T47D (cell line): Measurements from ENCODE around the gene ZNF549.
"Not testable (repeated sequence)": the region's sequence is repeated elsewhere in the genome, so short reads cannot be mapped to it uniquely, and the experiment has no call there.

ENCODE experiments used
- DNase-seq, 2 experiments: peaks; one replicate each; pipeline versions ENCODE4 v3.0.0 to v3.0.0-alpha.2; 2011 to 2012; ENCODE audit warnings: low read depth in 1 of 2, low spot score in 1 of 2
- JUND ChIP-seq: IDR thresholded peaks from 2 replicates; pipeline ENCODE4 v1.6.1; 2012; ENCODE audit warnings: low read depth
- in situ Hi-C: cut with HindIII; loops from 2 replicates; pipeline ENCODE4 v1.10.0; 2016; ENCODE audit warnings: low sequenced_read_pairs, low pct_unique_long_range_greater_than_20kb

Gene ZNF549

DNA sequence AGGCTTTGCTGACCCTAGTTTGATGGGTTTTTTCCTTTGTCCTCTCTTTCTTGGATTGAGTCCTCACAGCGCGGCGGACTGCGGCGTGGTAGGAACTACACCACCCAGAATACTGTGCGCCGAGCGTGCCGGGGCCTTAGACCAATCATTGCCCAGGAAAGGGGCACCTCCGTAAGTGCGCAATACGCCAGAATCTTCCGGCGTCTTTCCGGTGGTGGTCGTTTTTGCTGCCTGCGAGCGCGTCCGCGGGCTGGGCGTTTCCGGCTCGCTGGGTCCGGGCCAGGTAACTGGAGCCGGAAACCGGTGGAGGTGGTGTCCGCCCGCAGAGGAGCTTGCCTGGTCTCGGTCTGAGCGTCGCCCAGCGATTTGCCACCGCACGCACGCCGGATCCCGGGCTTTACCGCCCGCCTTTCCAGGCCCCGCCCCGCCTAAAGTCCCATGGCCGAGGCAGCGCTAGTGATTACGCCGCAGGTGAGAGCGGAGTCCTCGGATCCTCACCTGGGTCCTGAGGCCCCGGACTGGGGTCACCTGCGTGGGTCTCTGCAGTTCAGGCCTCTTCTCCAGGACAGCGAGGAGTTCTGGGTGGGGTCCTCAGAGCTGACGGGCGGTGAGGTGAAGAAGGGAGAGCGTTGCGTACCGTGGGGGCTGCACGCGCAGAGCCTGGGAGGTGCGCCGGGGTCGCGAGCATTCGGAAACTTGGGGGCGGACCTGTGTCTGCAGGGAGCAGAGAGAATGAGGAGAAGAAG is at the start of gene ZNF549:
Gene ZNF549, plus strand, starts transcription at position 221 of the 746 bp plus-strand sequence. Its CDS starts 218 bp downstream, at position 439.
- in situ Hi-C loops = no loop called here
- peak; percentile 89 to 96 for DNase-seq
- TF ChIP-seq JUND = no peak

DNA sequence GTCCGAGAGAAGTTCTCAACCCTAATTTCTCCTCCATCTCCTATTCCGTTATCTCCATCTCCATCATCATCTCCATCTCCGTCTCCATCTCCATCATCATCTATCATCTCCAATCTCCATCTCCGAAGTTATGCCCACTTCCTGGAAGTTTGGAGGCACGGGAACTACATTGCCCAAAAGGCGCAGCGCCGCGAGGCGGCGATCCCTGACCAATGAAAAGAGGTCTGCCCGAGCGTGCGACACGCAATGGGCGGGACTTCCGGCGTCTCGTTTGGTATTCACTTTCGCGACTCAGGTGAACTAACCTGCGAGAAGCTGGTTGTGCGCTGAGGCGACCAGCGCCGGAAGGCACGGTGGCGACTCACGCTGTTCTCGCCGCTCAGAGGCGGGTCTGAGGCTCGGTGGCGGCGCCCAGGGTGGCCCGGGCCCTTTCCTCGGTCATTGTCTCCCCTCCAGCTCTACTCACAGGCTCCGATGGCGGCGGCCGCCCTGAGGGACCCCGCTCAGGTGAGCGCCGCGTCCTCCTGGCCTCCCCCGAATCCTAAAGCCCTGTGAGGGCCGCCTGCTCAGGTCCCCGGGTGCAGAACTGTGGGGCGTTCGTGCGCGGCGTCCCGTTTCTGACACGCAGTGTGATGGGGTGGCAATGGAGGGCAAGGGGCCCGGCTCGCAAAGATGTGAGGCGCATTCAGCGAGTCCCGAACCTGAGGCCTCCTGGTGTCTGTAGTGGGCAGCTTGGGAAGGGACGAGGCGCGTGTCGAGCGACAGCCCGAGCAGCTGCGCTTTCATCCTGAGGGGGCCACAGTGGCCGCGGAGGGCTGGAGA is 39.5 kb upstream of the ZNF549 start, which contains the start of gene ZNF419:
Gene ZNF419, plus strand, starts transcription at position 274 of the 822 bp plus-strand sequence. Its CDS starts 201 bp downstream, at position 475.
- in situ Hi-C loops = not testable (repeated sequence)
- DNase-seq = peak; percentile 85 to 93

DNA sequence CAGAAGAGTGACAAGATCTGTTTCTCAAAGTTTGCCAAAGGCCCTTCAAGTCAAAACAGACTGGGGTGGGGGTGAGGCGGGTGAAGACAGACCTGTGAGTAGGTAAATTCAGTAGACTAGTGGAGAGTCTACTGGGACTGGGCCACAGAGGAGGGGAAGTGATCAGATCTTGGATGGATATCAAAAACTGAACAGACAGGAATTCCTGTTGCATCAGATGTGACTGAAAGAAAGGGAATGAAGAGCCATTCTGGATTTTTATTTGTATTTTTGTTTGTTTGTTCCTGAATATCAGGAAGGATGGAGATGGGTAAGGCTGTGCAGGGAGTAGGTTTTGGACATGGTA is 38.9 kb upstream of the ZNF549 start:
- DNase-seq, in situ Hi-C loops: not testable (repeated sequence)

DNA sequence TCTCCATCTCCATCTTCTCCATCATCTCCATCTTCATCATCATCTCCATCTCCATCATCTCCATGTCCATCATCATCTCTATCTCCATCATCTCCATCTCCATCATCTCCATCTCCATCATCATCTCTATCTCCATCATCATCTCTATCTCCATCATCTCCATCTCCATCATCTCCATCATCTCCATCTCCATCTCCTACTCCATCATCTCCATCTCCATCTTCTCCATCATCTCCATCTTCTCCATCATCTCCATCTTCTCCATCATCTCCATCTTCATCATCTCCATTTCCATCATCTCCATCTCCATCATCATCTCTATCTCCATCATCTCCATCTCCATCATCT is 27.9 kb upstream of the ZNF549 start:
- in situ Hi-C loops = not testable (repeated sequence)

DNA sequence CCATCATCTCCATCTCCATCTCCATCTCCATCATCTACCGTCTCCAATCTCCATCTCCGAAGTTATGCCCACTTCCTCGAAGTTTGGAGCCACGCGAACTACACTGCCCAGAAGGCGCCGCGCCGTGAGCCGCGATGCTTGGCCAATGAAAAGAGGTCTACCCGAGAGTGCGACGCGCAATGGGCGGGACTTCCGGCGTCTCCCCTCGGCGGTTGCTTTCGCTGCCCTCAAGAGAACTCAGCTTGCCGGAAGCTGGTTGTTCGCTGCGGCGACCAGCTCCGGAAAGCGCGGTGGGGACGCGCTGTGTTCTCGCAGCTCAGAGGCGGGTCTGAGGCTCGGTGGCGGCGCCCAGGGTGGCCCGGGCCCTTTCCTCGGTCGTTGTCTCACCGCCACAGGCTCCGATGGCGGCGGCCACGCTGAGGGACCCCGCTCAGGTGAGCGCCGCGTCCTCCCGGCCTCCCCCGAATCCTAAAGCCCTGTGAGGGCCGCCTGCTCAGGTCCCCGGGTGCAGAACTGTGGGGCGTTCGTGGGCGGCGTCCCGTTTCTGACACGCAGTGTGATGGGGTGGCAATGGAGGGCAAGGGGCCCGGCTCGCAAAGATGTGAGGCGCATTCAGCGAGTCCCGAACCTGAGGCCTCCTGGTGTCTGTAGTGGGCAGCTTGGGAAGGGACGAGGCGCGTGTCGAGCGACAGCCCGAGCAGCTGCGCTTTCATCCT is 27.3 kb upstream of the ZNF549 start, which contains the start of gene ZNF773:
Gene ZNF773, plus strand, starts transcription at position 259 of the 716 bp plus-strand sequence. Its CDS starts 143 bp downstream, at position 402.
- in situ Hi-C loops = not testable (repeated sequence)
- DNase-seq = peak; percentile 65 to 94

More for the DNA sequence above, 27.9 kb upstream of the ZNF549 start:
- not testable (repeated sequence) for DNase-seq

DNA sequence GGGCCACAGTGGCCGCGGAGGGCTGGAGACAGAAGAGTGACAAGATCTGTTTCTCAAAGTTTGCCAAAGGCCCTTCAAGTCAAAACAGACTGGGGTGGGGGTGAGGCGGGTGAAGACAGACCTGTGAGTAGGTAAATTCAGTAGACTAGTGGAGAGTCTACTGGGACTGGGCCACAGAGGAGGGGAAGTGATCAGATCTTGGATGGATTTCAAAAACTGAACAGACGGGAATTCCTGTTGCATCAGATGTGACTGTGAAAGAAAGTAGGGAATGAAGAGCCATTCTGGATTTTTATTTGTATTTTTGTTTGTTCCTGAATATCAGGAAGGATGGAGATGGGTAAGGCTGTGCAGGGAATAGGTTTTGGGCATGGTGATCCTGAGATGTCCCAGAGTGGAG is 26.8 kb upstream of the ZNF549 start:
- in situ Hi-C loops = not testable (repeated sequence)
- peak in 1 of 2 experiments; percentile 37 for DNase-seq

DNA sequence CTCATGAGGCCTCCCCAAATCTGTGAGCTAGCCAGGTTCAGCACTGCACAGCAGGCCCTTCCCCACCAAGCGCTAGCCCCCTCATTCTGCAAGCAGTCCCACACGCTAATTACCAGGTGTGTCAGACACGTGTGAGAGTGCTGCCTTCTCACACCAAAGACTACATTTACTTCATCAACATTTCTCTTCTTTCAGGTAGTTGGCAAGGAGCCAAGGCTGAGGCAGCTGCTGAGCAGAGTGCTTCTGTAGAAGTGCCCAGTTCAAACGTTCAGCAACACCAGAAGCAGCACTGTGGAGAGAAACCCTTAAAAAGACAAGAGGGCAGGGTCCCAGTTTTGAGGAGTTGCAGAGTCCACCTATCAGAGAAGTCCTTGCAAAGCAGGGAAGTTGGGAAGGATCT is 21.0 kb upstream of the ZNF549 start:
- in situ Hi-C loops = no loop called here
- no peak for DNase-seq
- no peak for TF ChIP-seq JUND

DNA sequence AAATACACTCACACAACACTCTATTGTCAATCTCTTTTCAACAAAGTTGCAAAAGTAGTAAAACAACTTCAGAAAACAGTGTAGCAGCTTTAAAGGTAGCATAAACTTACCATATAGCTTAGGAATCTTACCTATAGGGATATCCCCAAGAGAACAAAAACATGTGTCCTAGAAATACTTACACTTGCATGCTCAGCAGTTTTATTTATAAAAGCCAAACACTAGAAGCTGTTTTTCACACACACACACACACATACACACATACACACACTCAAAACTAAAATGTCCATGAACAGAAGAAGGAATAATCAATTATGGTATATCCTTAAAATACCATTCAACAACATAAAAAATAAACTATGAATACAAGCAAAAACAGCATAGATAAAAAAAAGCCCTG is 15.7 kb upstream of the ZNF549 start:
- no peak for TF ChIP-seq JUND
- DNase-seq = no peak
- in situ Hi-C loops = no loop called here

DNA sequence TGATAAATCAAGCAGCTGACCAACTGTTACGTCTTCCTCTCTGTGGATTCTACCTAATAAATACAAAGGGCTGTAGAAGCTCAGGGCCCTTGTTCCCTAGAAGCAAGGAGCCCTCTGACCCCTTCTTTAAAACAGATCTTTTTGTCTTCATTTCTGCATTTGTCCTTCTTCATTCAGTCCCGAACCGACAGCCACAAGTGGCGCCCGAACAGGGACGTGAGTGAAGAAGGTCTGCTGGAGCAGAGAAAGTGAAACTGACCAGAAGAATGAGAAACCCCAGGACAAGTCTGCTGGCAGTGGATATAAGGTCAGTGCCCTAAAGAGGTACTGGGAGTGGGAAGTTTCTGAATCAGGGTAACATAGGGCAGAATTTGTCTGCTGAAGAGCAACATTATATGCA is 14.3 kb upstream of the ZNF549 start:
- in situ Hi-C loops = no loop called here
- DNase-seq = peak in 1 of 2 experiments; percentile 10
- TF ChIP-seq JUND = no peak

DNA sequence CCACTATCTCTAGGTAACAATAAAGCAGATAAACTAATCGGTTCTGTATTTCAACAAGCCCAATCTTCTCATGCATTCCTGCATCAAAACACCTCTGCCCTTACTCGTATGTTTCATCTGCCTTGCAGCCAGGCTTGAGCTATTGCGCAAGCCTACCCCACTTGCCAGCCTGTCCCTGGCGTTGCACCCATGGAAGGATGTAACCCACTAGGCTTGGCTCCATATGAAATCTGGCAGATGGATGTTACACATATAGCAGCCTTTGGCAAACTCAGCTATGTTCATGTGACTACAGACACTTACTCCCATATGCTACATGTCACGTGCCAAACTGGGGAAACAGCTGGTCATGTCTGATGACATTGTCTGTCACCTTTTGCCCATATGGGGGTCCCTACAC is 11.9 kb upstream of the ZNF549 start:
- in situ Hi-C loops = no loop called here
- no peak for TF ChIP-seq JUND
- no peak for DNase-seq

DNA sequence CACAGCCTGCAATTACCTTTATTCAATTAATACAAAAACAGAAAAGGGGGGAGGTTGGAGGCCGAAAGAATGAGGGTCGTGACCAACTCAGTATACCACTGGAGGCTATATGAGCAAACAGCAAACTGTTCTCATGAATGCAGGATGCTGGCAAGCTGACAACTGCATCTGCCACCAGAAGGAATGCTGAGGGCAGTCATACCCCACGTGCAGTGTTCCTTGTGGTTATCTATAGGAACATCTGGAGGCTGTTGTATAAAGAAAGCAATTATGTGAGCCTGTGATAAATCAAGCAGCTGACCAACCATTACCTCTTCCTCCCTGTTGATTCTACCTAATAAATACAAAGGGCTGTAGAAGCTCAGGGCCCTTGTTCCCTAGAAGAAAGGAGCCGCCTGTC is 9.1 kb upstream of the ZNF549 start:
- DNase-seq, in situ Hi-C loops: not testable (repeated sequence)

DNA sequence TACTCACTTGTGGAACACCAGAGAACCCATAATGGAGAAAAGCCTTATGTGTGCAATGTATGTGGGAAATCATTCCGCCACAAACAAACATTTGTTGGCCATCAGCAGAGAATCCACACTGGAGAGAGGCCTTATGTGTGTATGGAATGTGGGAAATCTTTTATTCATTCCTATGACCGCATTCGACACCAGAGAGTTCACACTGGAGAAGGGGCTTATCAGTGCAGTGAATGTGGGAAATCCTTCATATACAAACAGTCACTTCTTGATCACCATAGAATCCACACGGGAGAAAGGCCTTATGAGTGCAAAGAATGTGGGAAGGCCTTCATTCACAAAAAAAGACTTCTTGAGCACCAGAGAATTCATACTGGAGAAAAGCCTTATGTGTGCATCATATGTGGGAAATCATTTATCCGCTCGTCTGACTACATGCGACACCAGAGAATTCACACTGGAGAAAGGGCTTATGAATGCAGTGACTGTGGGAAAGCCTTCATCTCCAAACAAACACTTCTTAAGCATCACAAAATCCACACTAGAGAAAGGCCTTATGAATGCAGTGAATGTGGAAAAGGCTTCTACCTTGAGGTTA is 10.9 kb downstream of the ZNF549 start:
- no peak for DNase-seq
- no peak for TF ChIP-seq JUND
- in situ Hi-C loops = no loop called here

DNA sequence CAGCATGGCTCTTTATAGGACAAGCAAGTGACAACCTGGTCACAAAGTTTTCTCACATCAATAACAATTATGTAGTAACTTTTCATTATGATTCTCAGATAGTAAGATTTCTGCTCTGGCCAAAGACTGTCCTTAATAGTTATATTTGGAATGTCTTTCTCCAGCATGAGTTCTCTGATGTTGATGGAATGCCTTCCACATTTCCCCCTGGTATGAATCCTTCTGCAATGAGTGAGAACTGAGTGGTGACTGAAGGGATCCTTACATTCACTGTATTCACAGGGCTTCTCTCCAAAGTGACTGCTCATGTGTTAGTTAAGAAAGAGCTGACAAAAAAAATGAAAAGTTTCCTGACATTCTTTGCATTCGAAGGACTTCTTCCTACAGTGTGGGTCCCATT is 19.4 kb downstream of the ZNF549 start:
- DNase-seq = no peak
- in situ Hi-C loops = no loop called here
- no peak for TF ChIP-seq JUND
